ENCODE data around the gene KANSL1. TPM values are rescaled to one million over a fixed set of nuclear protein-coding genes. Genes with fewer than 3 reads are reported as not detected.

The KANSL1 gene
- total RNA-seq, 1 donor from 2014 or later, result 99.8 TPM

- Histone ChIP-seq H3K4me1 (ENCODE audit: insufficient read depth, low read length) (peaks cover 31% of the 10 kb centered on the region), H3K27ac (ENCODE audit: low read depth, low read length) (no peak overlapping the region), H2AFZ (ENCODE audit: low read depth, low read length) (no peak overlapping the region), H3K36me3 (ENCODE audit: insufficient read depth, low read length) (peaks cover 9% of the 10 kb centered on the region), H3K79me2 (ENCODE audit: insufficient read depth, low read length) (peaks cover 44% of the 10 kb centered on the region), H3K9ac (ENCODE audit: low read length) (no peak overlapping the region), H4K20me1 (ENCODE audit: insufficient read depth, low read length) (peaks cover 39% of the 10 kb centered on the region), H3K4me2 (ENCODE audit: low read length) (no peak overlapping the region), H3K9me3 (ENCODE audit: insufficient read depth, low read depth, low read length) (no peaks in the 10 kb centered on the region), H3K27me3 (ENCODE audit: insufficient read depth, low read length) (no peaks in the 10 kb centered on the region), H3K4me3 (ENCODE audit: insufficient read depth, low read depth, low read length) (no peak overlapping the region)
- Mint-ChIP-seq H3K36me3 (ENCODE audit: low read depth, unreplicated experiment) (peaks cover 2% of the 10 kb centered on the region), H3K27me3 (ENCODE audit: low read depth, unreplicated experiment) (no peaks in the 10 kb centered on the region), H3K4me3 (ENCODE audit: unreplicated experiment) (no peak overlapping the region), H3K9me3 (ENCODE audit: unreplicated experiment) (no peaks in the 10 kb centered on the region), H3K27ac (ENCODE audit: unreplicated experiment) (no peak overlapping the region), H3K4me1 (ENCODE audit: low read depth, unreplicated experiment) (peaks cover 54% of the 10 kb centered on the region)
- FAIRE-seq (no peak), DNase-seq (ENCODE audit: low read depth) (no peak)
- no peak for TF ChIP-seq EZH2 (IDR thresholded peaks at IDR 0.05; ENCODE audit: insufficient read depth, low read length)
- no peak for TF ChIP-seq CTCF (IDR thresholded peaks at IDR 0.05; ENCODE audit: insufficient read depth, low read depth, low read length)
These were observed 132.8 kb downstream of the KANSL1 start for GRCh38 chr17:46060461-46060860.

GRCh38 chr17:46059486-46059885 is 133.7 kb downstream of the KANSL1 start:
- no peak overlapping the region for H3K4me2 ChIP-seq (ENCODE audit: low read length)
- peaks cover 31% of the 10 kb centered on the region for H3K4me1 ChIP-seq (ENCODE audit: insufficient read depth, low read length)
- peaks cover 39% of the 10 kb centered on the region for H4K20me1 ChIP-seq (ENCODE audit: insufficient read depth, low read length)
- no peak overlapping the region for H3K27ac ChIP-seq (ENCODE audit: low read depth, low read length)
- TF ChIP-seq CTCF (IDR thresholded peaks at IDR 0.05; ENCODE audit: insufficient read depth, low read depth, low read length) (no peak), EZH2 (IDR thresholded peaks at IDR 0.05; ENCODE audit: insufficient read depth, low read length) (no peak)
- FAIRE-seq (no peak), DNase-seq (ENCODE audit: low read depth) (no peak)
- no peak overlapping the region for H3K4me3 ChIP-seq (ENCODE audit: insufficient read depth, low read depth, low read length)
- H3K27me3 Mint-ChIP-seq (ENCODE audit: low read depth, unreplicated experiment), result no peaks in the 10 kb centered on the region
- H3K9me3 ChIP-seq (ENCODE audit: insufficient read depth, low read depth, low read length), result no peaks in the 10 kb centered on the region
- H3K79me2 ChIP-seq (ENCODE audit: insufficient read depth, low read length), result peaks cover 45% of the 10 kb centered on the region
- H3K9me3 Mint-ChIP-seq (ENCODE audit: unreplicated experiment), result no peaks in the 10 kb centered on the region
- H3K27ac Mint-ChIP-seq (ENCODE audit: unreplicated experiment), result peak overlapping the region; percentile 88
- H3K36me3 Mint-ChIP-seq (ENCODE audit: low read depth, unreplicated experiment), result peaks cover 3% of the 10 kb centered on the region
- H3K36me3 ChIP-seq (ENCODE audit: insufficient read depth, low read length), result peaks cover 4% of the 10 kb centered on the region
- no peaks in the 10 kb centered on the region for H3K27me3 ChIP-seq (ENCODE audit: insufficient read depth, low read length)
- no peak overlapping the region for H2AFZ ChIP-seq (ENCODE audit: low read depth, low read length)
- no peak overlapping the region for H3K4me3 Mint-ChIP-seq (ENCODE audit: unreplicated experiment)
- H3K9ac ChIP-seq (ENCODE audit: low read length), result no peak overlapping the region
- H3K4me1 Mint-ChIP-seq (ENCODE audit: low read depth, unreplicated experiment), result peaks cover 55% of the 10 kb centered on the region

- TF ChIP-seq EZH2 (IDR thresholded peaks at IDR 0.05; ENCODE audit: insufficient read depth, low read length) (no peak), CTCF (IDR thresholded peaks at IDR 0.05; ENCODE audit: insufficient read depth, low read depth, low read length) (no peak)
- Histone ChIP-seq H3K27me3 (ENCODE audit: insufficient read depth, low read length) (no peaks in the 10 kb centered on the region), H4K20me1 (ENCODE audit: insufficient read depth, low read length) (peaks cover 31% of the 10 kb centered on the region), H3K4me3 (ENCODE audit: insufficient read depth, low read depth, low read length) (no peak overlapping the region), H3K9ac (ENCODE audit: low read length) (peak overlapping the region; percentile 36), H2AFZ (ENCODE audit: low read depth, low read length) (no peak overlapping the region), H3K9me3 (ENCODE audit: insufficient read depth, low read depth, low read length) (no peaks in the 10 kb centered on the region), H3K79me2 (ENCODE audit: insufficient read depth, low read length) (peaks cover 51% of the 10 kb centered on the region), H3K4me2 (ENCODE audit: low read length) (peak overlapping the region; percentile 39), H3K36me3 (ENCODE audit: insufficient read depth, low read length) (peaks cover 4% of the 10 kb centered on the region), H3K4me1 (ENCODE audit: insufficient read depth, low read length) (peaks cover 20% of the 10 kb centered on the region), H3K27ac (ENCODE audit: low read depth, low read length) (peak overlapping the region; percentile 70)
- Mint-ChIP-seq H3K4me1 (ENCODE audit: low read depth, unreplicated experiment) (peaks cover 50% of the 10 kb centered on the region), H3K9me3 (ENCODE audit: unreplicated experiment) (no peaks in the 10 kb centered on the region), H3K4me3 (ENCODE audit: unreplicated experiment) (no peak overlapping the region), H3K27ac (ENCODE audit: unreplicated experiment) (peak overlapping the region; percentile 82), H3K36me3 (ENCODE audit: low read depth, unreplicated experiment) (peaks cover 7% of the 10 kb centered on the region), H3K27me3 (ENCODE audit: low read depth, unreplicated experiment) (no peaks in the 10 kb centered on the region)
- peak; percentile 61 for DNase-seq (ENCODE audit: low read depth)
- no peak for FAIRE-seq
These were observed 135.9 kb downstream of the KANSL1 start for GRCh38 chr17:46057366-46057765.
